Measurements from ENCODE around the gene ARHGEF37. TPM values are rescaled to one million over a fixed set of nuclear protein-coding genes. Genes with fewer than 3 reads are reported as not detected.

The ARHGEF37 gene
- total and polyA plus RNA-seq, 9 of the 15 experiments (the other 6 are each of a cell fraction or from before 2014, with no cell fraction given), result 0.01 to 0.27 (median 0.05) TPM

DNA sequence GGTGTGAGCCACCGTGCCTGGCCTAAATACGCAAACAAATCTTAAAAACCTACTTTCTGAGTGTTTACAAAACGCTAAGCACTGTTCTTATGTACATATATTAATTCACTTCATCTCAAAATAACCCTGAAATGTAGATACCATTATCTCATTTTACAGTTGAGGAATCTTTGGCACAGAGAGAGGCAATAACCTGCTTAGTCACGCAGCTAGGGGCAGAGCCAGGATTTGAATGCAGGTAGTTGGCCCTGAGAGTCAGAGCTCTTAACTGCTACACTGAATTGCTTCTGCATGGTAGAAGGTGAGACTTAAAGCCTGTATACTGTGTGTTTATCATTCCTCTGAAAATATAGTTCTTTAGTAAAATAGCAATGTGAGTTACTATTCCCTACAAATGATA lies 21.9 kb downstream of the ARHGEF37 start:
- BruUV-seq (replicated peaks), result no TSS peak
- in situ Hi-C loops (cut with MboI), result no loop called here
- H3K4me1 ChIP-seq (replicated peaks in 1 of 2; ENCODE audit: control insufficient read depth in 2 of 2, insufficient read depth in 2 of 2, low read length in 2 of 2), result peaks cover 5 to 22% of the 10 kb centered on the region in 2 experiments; a peak in 3 of 5 replicates
- H3K9ac ChIP-seq (ENCODE audit: insufficient read depth in 1 of 2, low read depth in 2 of 2, low read length in 2 of 2), result no peak overlapping the region
- H3K4me3 ChIP-seq, result no peak overlapping the region
- no peaks in the 10 kb centered on the region for H3K9me1 ChIP-seq (ENCODE audit: control insufficient read depth, insufficient read depth, low read length)
- H2AFZ ChIP-seq (ENCODE audit: low read depth, low read length), result no peak overlapping the region
- H3K27me3 ChIP-seq (ENCODE audit: control insufficient read depth in 2 of 2, insufficient read depth in 2 of 2, low read length in 2 of 2), result no peaks in the 10 kb centered on the region
- peak overlapping the region; percentile 43; the same call in 1 of the 2 replicates for H3K4me2 ChIP-seq (ENCODE audit: insufficient read depth, low read length)
- 22% methylated on average over 4 of the region's 4 CpGs for WGBS (ENCODE audit: insufficient coverage, low coverage, missing lambda C conversion rate)
- CTCF ChIA-PET (ENCODE audit: low intra/inter-chr PET ratio), result no interaction called here
- H3K36me3 ChIP-seq (ENCODE audit: control insufficient read depth, insufficient read depth, low read length), result no peaks in the 10 kb centered on the region
- ATAC-seq (peak; percentile 40; the same call in 2 of the 3 replicates), FAIRE-seq (peak; percentile 44), DNase-seq (ENCODE audit: extremely low read depth in 1 of 4, low spot score in 3 of 4) (peak in 1 of 4 experiments; percentile 45)
- POLR2A ChIA-PET, result interaction anchor here (0.6 kb wide), 1 partner anchor 258 kb away, joined by 3 read pairs; the partner anchor contains the start of gene GRPEL2
- no peaks in the 10 kb centered on the region for H3K79me2 ChIP-seq (ENCODE audit: control insufficient read depth, insufficient read depth, low read length)
- intact Hi-C loops (cut with micrococcal nuclease), result no loop called here
- H3K9me3 ChIP-seq (replicated peaks; ENCODE audit: control insufficient read depth, insufficient read depth, low read depth, low read length), result no peaks in the 10 kb centered on the region
- no peak overlapping the region for H3K27ac ChIP-seq (ENCODE audit: extremely low read depth, low read depth, low read length)
- no peaks in the 10 kb centered on the region for H4K20me1 ChIP-seq (replicated peaks; ENCODE audit: control insufficient read depth, insufficient read depth, low read length)
- TF ChIP-seq PHF21A (IDR thresholded peaks at IDR 0.05; ENCODE audit: borderline replicate concordance, low read depth), result no peak
- no peak for TF ChIP-seq FOXA3 (CRISPR knock-in tag; conservative IDR thresholded peaks at IDR 0.05 in 1 of 2, IDR thresholded peaks at IDR 0.05 in 1 of 2)
- no peak for TF ChIP-seq TGIF2 (CRISPR knock-in tag; IDR thresholded peaks at IDR 0.05)
- TF ChIP-seq ATF7 (IDR thresholded peaks at IDR 0.05), result no peak
- TF ChIP-seq L3MBTL2 (IDR thresholded peaks at IDR 0.05), result no peak
- TF ChIP-seq, protein P1, sequence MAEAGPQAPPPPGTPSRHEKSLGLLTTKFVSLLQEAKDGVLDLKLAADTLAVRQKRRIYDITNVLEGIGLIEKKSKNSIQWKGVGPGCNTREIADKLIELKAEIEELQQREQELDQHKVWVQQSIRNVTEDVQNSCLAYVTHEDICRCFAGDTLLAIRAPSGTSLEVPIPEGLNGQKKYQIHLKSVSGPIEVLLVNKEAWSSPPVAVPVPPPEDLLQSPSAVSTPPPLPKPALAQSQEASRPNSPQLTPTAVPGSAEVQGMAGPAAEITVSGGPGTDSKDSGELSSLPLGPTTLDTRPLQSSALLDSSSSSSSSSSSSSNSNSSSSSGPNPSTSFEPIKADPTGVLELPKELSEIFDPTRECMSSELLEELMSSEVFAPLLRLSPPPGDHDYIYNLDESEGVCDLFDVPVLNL (CRISPR knock-in tag; IDR thresholded peaks at IDR 0.05; ENCODE audit: low read depth), result no peak
- TF ChIP-seq MBD2 (IDR thresholded peaks at IDR 0.05; ENCODE audit: borderline replicate concordance, low read depth), result no peak
- TF ChIP-seq U2AF1 (optimal IDR thresholded peaks at IDR 0.05; ENCODE audit: low read depth, low read length), result no peak
- no peak for TF ChIP-seq KLF16 (IDR thresholded peaks at IDR 0.05)
- TF ChIP-seq ZNF282 (CRISPR knock-in tag; IDR thresholded peaks at IDR 0.05), result no peak
- TF ChIP-seq BCL6 (CRISPR knock-in tag; IDR thresholded peaks at IDR 0.05), result no peak
- peak; percentile 50 for TF ChIP-seq ARID1B (IDR thresholded peaks at IDR 0.05)
- no peak for TF ChIP-seq FUS (optimal IDR thresholded peaks at IDR 0.05; ENCODE audit: low read depth, low read length)
- TF ChIP-seq PHTF2 (CRISPR knock-in tag; IDR thresholded peaks at IDR 0.05), result no peak
- 0 out of 2 replicates have a peak, but pooled peaks have one; percentile 24 for TF ChIP-seq MAFK (IDR thresholded peaks at IDR 0.05; ENCODE audit: low read length)
- TF ChIP-seq, protein P2, sequence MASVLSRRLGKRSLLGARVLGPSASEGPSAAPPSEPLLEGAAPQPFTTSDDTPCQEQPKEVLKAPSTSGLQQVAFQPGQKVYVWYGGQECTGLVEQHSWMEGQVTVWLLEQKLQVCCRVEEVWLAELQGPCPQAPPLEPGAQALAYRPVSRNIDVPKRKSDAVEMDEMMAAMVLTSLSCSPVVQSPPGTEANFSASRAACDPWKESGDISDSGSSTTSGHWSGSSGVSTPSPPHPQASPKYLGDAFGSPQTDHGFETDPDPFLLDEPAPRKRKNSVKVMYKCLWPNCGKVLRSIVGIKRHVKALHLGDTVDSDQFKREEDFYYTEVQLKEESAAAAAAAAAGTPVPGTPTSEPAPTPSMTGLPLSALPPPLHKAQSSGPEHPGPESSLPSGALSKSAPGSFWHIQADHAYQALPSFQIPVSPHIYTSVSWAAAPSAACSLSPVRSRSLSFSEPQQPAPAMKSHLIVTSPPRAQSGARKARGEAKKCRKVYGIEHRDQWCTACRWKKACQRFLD (CRISPR knock-in tag; IDR thresholded peaks at IDR 0.05), result no peak
- no peak for TF ChIP-seq BRD4 (IDR thresholded peaks at IDR 0.05)
- TF ChIP-seq SMAD1 (IDR thresholded peaks at IDR 0.05; ENCODE audit: low read depth, low read length, partially characterized antibody), result no peak
- TF ChIP-seq BACH1 (tag; IDR thresholded peaks at IDR 0.05), result no peak
- no peak for TF ChIP-seq ZNF766 (CRISPR knock-in tag; conservative IDR thresholded peaks at IDR 0.05)
- TF ChIP-seq SAFB2 (IDR thresholded peaks at IDR 0.05; ENCODE audit: borderline replicate concordance, low read depth, low read length, severe bottlenecking), result no peak
- no peak for TF ChIP-seq ZNF165 (CRISPR knock-in tag; IDR thresholded peaks at IDR 0.05; ENCODE audit: borderline replicate concordance)
- peak; percentile 27; the same call in 1 of the 2 replicates for TF ChIP-seq BCOR (IDR thresholded peaks at IDR 0.05)
- TF ChIP-seq HDAC6 (IDR thresholded peaks at IDR 0.05; ENCODE audit: low read depth, low read length), result no peak
- no peak for TF ChIP-seq TARDBP (IDR thresholded peaks at IDR 0.05)

Data from K562 (cell line).